GM23338 (cell line): ENCODE results near the gene ADGRD1. TPM values are rescaled to one million over a fixed set of nuclear protein-coding genes. Genes with fewer than 3 reads are reported as not detected.

Experiments
- ATAC-seq: fragments of 200-7000 bp; cut with Tn5 transposase; 3 replicates; pipeline ENCODE4 v1.9.1; 2020
- DNase-seq: peaks from one replicate; pipeline ENCODE4 v3.0.0-alpha.2; 2015; ENCODE audit warnings: low spot score
- H2AFZ ChIP-seq: fragments of 200-600 bp; sonication (generic); 2 replicates; pipeline ENCODE4 v1.8.0; 2016; ENCODE audit warnings: antibody characterized with exemption, mild to moderate bottlenecking, moderate library complexity
- H3F3A ChIP-seq: fragments of 200-600 bp; sonication (generic); replicated peaks from 2 replicates; pipeline ENCODE4 v1.8.0; 2017; ENCODE audit warnings: antibody characterized with exemption, mixed run types, low read depth
- H3K27ac ChIP-seq: fragments of 200-600 bp; sonication (generic); 2 replicates; pipeline ENCODE4 v1.6.1; 2016; ENCODE audit warnings: low read depth
- H3K27me3 ChIP-seq: fragments of 200-600 bp; sonication (generic); 2 replicates; pipeline ENCODE4 v1.8.0; 2016; ENCODE audit warnings: mild to moderate bottlenecking, mixed run types, moderate library complexity; ENCODE audit not compliant: insufficient read depth
- H3K36me3 ChIP-seq: fragments of 200-600 bp; sonication (generic); 2 replicates; pipeline ENCODE4 v1.8.0; 2016; ENCODE audit warnings: mild to moderate bottlenecking; ENCODE audit not compliant: insufficient read depth
- H3K4me1 ChIP-seq: fragments of 200-600 bp; sonication (generic); 2 replicates; pipeline ENCODE4 v1.8.0; 2016; ENCODE audit warnings: mild to moderate bottlenecking, moderate library complexity; ENCODE audit not compliant: insufficient read depth
- H3K4me2 ChIP-seq: fragments of 200-600 bp; sonication (generic); 2 replicates; pipeline ENCODE4 v1.7.1; 2017; ENCODE audit warnings: mixed run types
- H3K4me3 ChIP-seq: fragments of 200-600 bp; sonication (generic); 2 replicates; pipeline ENCODE4 v1.6.1; 2016; ENCODE audit warnings: mixed run types
- H3K79me2 ChIP-seq: fragments of 200-600 bp; sonication (generic); replicated peaks from 2 replicates; pipeline ENCODE4 v1.8.0; 2017; ENCODE audit warnings: mild to moderate bottlenecking; ENCODE audit not compliant: insufficient read depth
- H3K9me2 ChIP-seq: fragments of 200-600 bp; sonication (generic); 2 replicates; pipeline ENCODE4 v1.8.0; 2017; ENCODE audit not compliant: insufficient read depth
- H4K20me1 ChIP-seq: fragments of 200-600 bp; sonication (generic); replicated peaks from 2 replicates; pipeline ENCODE4 v1.8.0; 2017; ENCODE audit warnings: mild to moderate bottlenecking; ENCODE audit not compliant: insufficient read depth
- H3K27ac Mint-ChIP-seq: 2 replicates; pipeline ENCODE4 v1.8.0; 2020; ENCODE audit warnings: inconsistent platforms, mild to moderate bottlenecking, moderate library complexity, mixed read lengths
- H3K27me3 Mint-ChIP-seq: 3 replicates; pipeline ENCODE4 v1.8.0; 2022; ENCODE audit warnings: low read depth, mild to moderate bottlenecking, moderate library complexity, mixed read lengths, inconsistent platforms; ENCODE audit not compliant: insufficient read depth, poor library complexity
- H3K36me3 Mint-ChIP-seq: 3 replicates; pipeline ENCODE4 v1.8.0; 2021; ENCODE audit warnings: low read depth, mild to moderate bottlenecking, inconsistent platforms, moderate library complexity, mixed read lengths
- H3K4me1 Mint-ChIP-seq: 3 replicates; pipeline ENCODE4 v1.8.0; 2020; ENCODE audit warnings: mild to moderate bottlenecking, inconsistent platforms, mixed read lengths
- H3K4me3 Mint-ChIP-seq: 3 replicates; pipeline ENCODE4 v1.8.0; 2021; ENCODE audit warnings: moderate library complexity, mild to moderate bottlenecking, inconsistent platforms, mixed read lengths
- H3K9me3 Mint-ChIP-seq: 3 replicates; pipeline ENCODE4 v1.8.0; 2020; ENCODE audit warnings: moderate library complexity, mild to moderate bottlenecking, inconsistent platforms, mixed read lengths
- CREB1 ChIP-seq: fragments of 250-450 bp; sonication (Bioruptor Pico); IDR thresholded peaks from 2 replicates; pipeline ENCODE4 v1.5.0; 2020; ENCODE audit warnings: low read depth, mild to moderate bottlenecking, moderate library complexity
- ETS1 ChIP-seq: IDR thresholded peaks from 2 replicates; pipeline ENCODE4 v1.6.1; 2016; ENCODE audit warnings: antibody characterized with exemption
- EZH2 ChIP-seq: fragments of 200-600 bp; sonication (generic); IDR thresholded peaks from one replicate; pipeline ENCODE4 v1.8.0; 2017; ENCODE audit warnings: antibody characterized with exemption, mild to moderate bottlenecking, low read depth; ENCODE audit not compliant: unreplicated experiment
- EZH2phosphoT487 ChIP-seq: fragments of 200-600 bp; sonication (generic); IDR thresholded peaks from one replicate; pipeline ENCODE4 v1.8.1; 2018; ENCODE audit warnings: antibody characterized with exemption; ENCODE audit not compliant: unreplicated experiment
- JUNB ChIP-seq: IDR thresholded peaks from one replicate; pipeline ENCODE4 v1.6.1; 2016; ENCODE audit warnings: antibody characterized with exemption; ENCODE audit not compliant: unreplicated experiment
- NANOG ChIP-seq: IDR thresholded peaks from 2 replicates; pipeline ENCODE4 v1.6.1; 2016; ENCODE audit warnings: antibody characterized with exemption, borderline replicate concordance
- POLR2AphosphoS5 ChIP-seq: IDR thresholded peaks from 2 replicates; pipeline ENCODE4 v1.6.1; 2016; ENCODE audit warnings: antibody characterized with exemption, low read depth
- STAT1 ChIP-seq: IDR thresholded peaks from one replicate; pipeline ENCODE4 v1.6.1; 2016; ENCODE audit warnings: antibody characterized with exemption; ENCODE audit not compliant: unreplicated experiment
- ZNF114 ChIP-seq: fragments of 250-450 bp; sonication (Bioruptor Pico); IDR thresholded peaks from 2 replicates; pipeline ENCODE4 v1.5.0; 2020; ENCODE audit warnings: mild to moderate bottlenecking, moderate library complexity
- ZNF331 ChIP-seq: fragments of 250-450 bp; sonication (Bioruptor Pico); IDR thresholded peaks from 2 replicates; pipeline ENCODE4 v1.5.0; 2020; ENCODE audit warnings: low read depth, mild to moderate bottlenecking, moderate library complexity
- ZNF462 ChIP-seq: fragments of 250-450 bp; sonication (Bioruptor Pico); IDR thresholded peaks from 2 replicates; pipeline ENCODE4 v1.5.0; 2020; ENCODE audit warnings: mild to moderate bottlenecking, moderate library complexity
- polyA plus RNA-seq: library from polyadenylated mRNA; unstranded; fragments of >200 nt; fragmentation: Nextera tagmentation; extraction: Ambion mirVana; gene quantifications from 2 replicates; pipeline ENCODE4 v1.2.1, GENCODE V29; 2016
- total RNA-seq: library from RNA; depleted of rRNA; stranded (reverse); fragments of >200 nt; shearing (Covaris generic); gene quantifications from 2 replicates; pipeline ENCODE4 v1.2.3, GENCODE V29; 2014
- TF ChIP-seq, protein P1 (sequence below): IDR thresholded peaks from one replicate; pipeline ENCODE4 v1.6.1; 2018; ENCODE audit warnings: antibody characterized with exemption; ENCODE audit not compliant: unreplicated experiment
- TF ChIP-seq, protein P2 (sequence below), 2 experiments: fragments of 200-600 bp in 1 of 2; sonication (generic) in 1 of 2; conservative IDR thresholded peaks; 2 replicates each; pipeline versions ENCODE4 v1.5.1 to v1.6.1; 2016 to 2017; ENCODE audit warnings: antibody characterized with exemption in 2 of 2, low read depth in 2 of 2, mild to moderate bottlenecking in 2 of 2, moderate library complexity in 1 of 2

The ADGRD1 gene
- total and polyA plus RNA-seq, 2 experiments from 2014 or later: 1.4 TPM; not detected in 1

DNA sequence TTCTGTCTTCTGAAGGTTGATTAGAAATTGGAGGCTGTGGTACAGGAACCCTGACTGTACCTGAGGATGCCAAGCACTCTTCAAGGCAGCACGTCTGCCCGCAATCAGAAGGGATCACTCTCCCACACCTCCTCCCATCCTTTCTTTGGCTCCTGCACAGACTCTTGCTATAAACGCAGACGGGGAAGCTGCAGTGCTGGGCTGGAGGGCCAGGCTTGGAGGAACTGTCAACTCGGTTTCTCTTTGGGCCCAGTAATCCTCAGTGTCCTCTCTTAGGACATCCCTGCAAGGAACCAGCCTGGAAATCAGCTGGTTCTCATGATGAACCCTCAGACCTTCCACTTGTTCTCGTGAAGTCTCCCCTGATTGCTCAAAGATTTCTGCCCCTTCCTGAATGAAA lies 201.4 kb downstream of the ADGRD1 start:
- H4K20me1 ChIP-seq: no peaks in the 10 kb centered on the region
- H3K4me1 Mint-ChIP-seq: 0 out of 3 replicates have a peak, but pooled peaks cover 3% of the 10 kb centered on the region
- H3K4me2 ChIP-seq: no peak overlapping the region
- no peaks in the 10 kb centered on the region for H3F3A ChIP-seq
- H3K4me3 ChIP-seq: no peak overlapping the region
- H3K4me1 ChIP-seq: no peaks in the 10 kb centered on the region
- H3K79me2 ChIP-seq: no peaks in the 10 kb centered on the region
- H3K9me3 Mint-ChIP-seq: no peaks in the 10 kb centered on the region; the same call in 1 of the 3 replicates
- H2AFZ ChIP-seq: no peak overlapping the region
- no peak for ATAC-seq
- H3K9me2 ChIP-seq: no peaks in the 10 kb centered on the region
- H3K36me3 Mint-ChIP-seq: no peaks in the 10 kb centered on the region
- TF ChIP-seq, protein P1, sequence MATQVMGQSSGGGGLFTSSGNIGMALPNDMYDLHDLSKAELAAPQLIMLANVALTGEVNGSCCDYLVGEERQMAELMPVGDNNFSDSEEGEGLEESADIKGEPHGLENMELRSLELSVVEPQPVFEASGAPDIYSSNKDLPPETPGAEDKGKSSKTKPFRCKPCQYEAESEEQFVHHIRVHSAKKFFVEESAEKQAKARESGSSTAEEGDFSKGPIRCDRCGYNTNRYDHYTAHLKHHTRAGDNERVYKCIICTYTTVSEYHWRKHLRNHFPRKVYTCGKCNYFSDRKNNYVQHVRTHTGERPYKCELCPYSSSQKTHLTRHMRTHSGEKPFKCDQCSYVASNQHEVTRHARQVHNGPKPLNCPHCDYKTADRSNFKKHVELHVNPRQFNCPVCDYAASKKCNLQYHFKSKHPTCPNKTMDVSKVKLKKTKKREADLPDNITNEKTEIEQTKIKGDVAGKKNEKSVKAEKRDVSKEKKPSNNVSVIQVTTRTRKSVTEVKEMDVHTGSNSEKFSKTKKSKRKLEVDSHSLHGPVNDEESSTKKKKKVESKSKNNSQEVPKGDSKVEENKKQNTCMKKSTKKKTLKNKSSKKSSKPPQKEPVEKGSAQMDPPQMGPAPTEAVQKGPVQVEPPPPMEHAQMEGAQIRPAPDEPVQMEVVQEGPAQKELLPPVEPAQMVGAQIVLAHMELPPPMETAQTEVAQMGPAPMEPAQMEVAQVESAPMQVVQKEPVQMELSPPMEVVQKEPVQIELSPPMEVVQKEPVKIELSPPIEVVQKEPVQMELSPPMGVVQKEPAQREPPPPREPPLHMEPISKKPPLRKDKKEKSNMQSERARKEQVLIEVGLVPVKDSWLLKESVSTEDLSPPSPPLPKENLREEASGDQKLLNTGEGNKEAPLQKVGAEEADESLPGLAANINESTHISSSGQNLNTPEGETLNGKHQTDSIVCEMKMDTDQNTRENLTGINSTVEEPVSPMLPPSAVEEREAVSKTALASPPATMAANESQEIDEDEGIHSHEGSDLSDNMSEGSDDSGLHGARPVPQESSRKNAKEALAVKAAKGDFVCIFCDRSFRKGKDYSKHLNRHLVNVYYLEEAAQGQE: no peak
- TF ChIP-seq, protein P2, sequence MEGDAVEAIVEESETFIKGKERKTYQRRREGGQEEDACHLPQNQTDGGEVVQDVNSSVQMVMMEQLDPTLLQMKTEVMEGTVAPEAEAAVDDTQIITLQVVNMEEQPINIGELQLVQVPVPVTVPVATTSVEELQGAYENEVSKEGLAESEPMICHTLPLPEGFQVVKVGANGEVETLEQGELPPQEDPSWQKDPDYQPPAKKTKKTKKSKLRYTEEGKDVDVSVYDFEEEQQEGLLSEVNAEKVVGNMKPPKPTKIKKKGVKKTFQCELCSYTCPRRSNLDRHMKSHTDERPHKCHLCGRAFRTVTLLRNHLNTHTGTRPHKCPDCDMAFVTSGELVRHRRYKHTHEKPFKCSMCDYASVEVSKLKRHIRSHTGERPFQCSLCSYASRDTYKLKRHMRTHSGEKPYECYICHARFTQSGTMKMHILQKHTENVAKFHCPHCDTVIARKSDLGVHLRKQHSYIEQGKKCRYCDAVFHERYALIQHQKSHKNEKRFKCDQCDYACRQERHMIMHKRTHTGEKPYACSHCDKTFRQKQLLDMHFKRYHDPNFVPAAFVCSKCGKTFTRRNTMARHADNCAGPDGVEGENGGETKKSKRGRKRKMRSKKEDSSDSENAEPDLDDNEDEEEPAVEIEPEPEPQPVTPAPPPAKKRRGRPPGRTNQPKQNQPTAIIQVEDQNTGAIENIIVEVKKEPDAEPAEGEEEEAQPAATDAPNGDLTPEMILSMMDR (conservative IDR thresholded peaks at IDR 0.05; ENCODE audit: low read depth in 2 of 2): no peak
- TF ChIP-seq CREB1 (no peak), ETS1 (no peak), ZNF462 (CRISPR knock-in tag) (no peak), ZNF331 (CRISPR knock-in tag) (no peak), STAT1 (no peak), POLR2AphosphoS5 (no peak), EZH2 (no peak), JUNB (no peak), EZH2phosphoT487 (no peak), NANOG (no peak), ZNF114 (no peak)
- H3K36me3 ChIP-seq: no peaks in the 10 kb centered on the region
- H3K27ac Mint-ChIP-seq: no peak overlapping the region
- H3K4me3 Mint-ChIP-seq: no peak overlapping the region
- no peak for DNase-seq
- no peaks in the 10 kb centered on the region for H3K27me3 Mint-ChIP-seq
- no peaks in the 10 kb centered on the region for H3K27me3 ChIP-seq
- H3K27ac ChIP-seq: no peak overlapping the region
